HEK293 (cell line): ENCODE results near the gene ARNT2.

Experiments
- CTCF ChIA-PET: fragments of 350-600 bp; formaldehyde crosslinking; extraction: SDS; loops from one replicate; lab custom pipeline; 2021; ENCODE audit warnings: antibody characterized with exemption; lab: Yijun Ruan, JAX
- POLR2A ChIA-PET: fragments of 300-600 bp; formaldehyde crosslinking; extraction: SDS; loops from one replicate; lab custom pipeline; 2020; ENCODE audit warnings: antibody characterized with exemption, inconsistent platforms; lab: Yijun Ruan, JAX
- H3K27ac ChIP-seq: fragments of 200-500 bp; sonication (Bioruptor generic); 2 replicates; pipeline ENCODE4 v1.5.1; 2014; ENCODE audit warnings: low read depth, low read length, control low read depth, inconsistent platforms; ENCODE audit errors: extremely low read depth
- H3K36me3 ChIP-seq, 2 experiments: fragments of 200-500 bp in 1 of 2; sonication (Bioruptor generic) in 1 of 2; 1 replicate in 1 of 2; 2 replicates in 1 of 2; pipeline ENCODE4 v1.5.1; 2014 to 2017; ENCODE audit warnings: inconsistent platforms in 2 of 2, low read length in 2 of 2; ENCODE audit not compliant: control insufficient read depth in 2 of 2, insufficient read depth in 1 of 2
- H3K4me1 ChIP-seq: fragments of 200-500 bp; sonication (Bioruptor generic); 2 replicates; pipeline ENCODE4 v1.5.1; 2014; ENCODE audit warnings: mild to moderate bottlenecking, low read length, inconsistent platforms; ENCODE audit not compliant: control insufficient read depth, insufficient read depth
- H3K4me3 ChIP-seq: 2 replicates; pipeline ENCODE4 v1.5.1; 2011; ENCODE audit warnings: low read depth, mild to moderate bottlenecking, control low read depth, low read length, moderate library complexity
- H3K9me3 ChIP-seq: fragments of 200-500 bp; sonication (Bioruptor generic); 2 replicates; pipeline ENCODE4 v1.5.1; 2014; ENCODE audit warnings: low read depth, low read length, inconsistent platforms; ENCODE audit not compliant: control insufficient read depth, insufficient read depth
- GLI2 ChIP-seq: fragments of 450-650 bp; formaldehyde crosslinking; IDR thresholded peaks from 2 replicates; pipeline ENCODE4; 2017; ENCODE audit warnings: missing biosample characterization, missing genetic modification characterization, low read depth, borderline replicate concordance
- MZF1 ChIP-seq: fragments of 450-650 bp; formaldehyde crosslinking; IDR thresholded peaks from 2 replicates; pipeline ENCODE4 v1.5.1; 2017; ENCODE audit warnings: missing biosample characterization, missing genetic modification characterization, borderline replicate concordance
- SP2 ChIP-seq: fragments of 450-650 bp; formaldehyde crosslinking; IDR thresholded peaks from 2 replicates; pipeline ENCODE4 v1.5.1; 2016; ENCODE audit warnings: missing biosample characterization, missing genetic modification characterization
- WT1 ChIP-seq: fragments of 450-650 bp; formaldehyde crosslinking; IDR thresholded peaks from 2 replicates; pipeline ENCODE4 v1.5.1; 2016; ENCODE audit warnings: missing biosample characterization, missing genetic modification characterization
- ZIC2 ChIP-seq: fragments of 450-650 bp; formaldehyde crosslinking; IDR thresholded peaks from 2 replicates; pipeline ENCODE4 v1.5.1; 2016; ENCODE audit warnings: missing biosample characterization, missing genetic modification characterization
- ZNF112 ChIP-seq: fragments of 450-650 bp; formaldehyde crosslinking; IDR thresholded peaks from 2 replicates; pipeline ENCODE4 v1.5.0; 2017; ENCODE audit warnings: missing biosample characterization, missing genetic modification characterization
- ZNF501 ChIP-seq: fragments of 450-650 bp; formaldehyde crosslinking; IDR thresholded peaks from 2 replicates; pipeline ENCODE4 v1.5.1; 2016; ENCODE audit warnings: missing biosample characterization, missing genetic modification characterization
- ZNF529 ChIP-seq: fragments of 450-650 bp; formaldehyde crosslinking; IDR thresholded peaks from 2 replicates; pipeline ENCODE4 v1.5.1; 2017; ENCODE audit warnings: missing genetic modification characterization, missing biosample characterization; ENCODE audit not compliant: insufficient replicate concordance
- ZNF555 ChIP-seq: fragments of 450-650 bp; formaldehyde crosslinking; conservative IDR thresholded peaks from 2 replicates; pipeline ENCODE4 v1.5.1; 2017; ENCODE audit warnings: missing biosample characterization, mild to moderate bottlenecking, missing genetic modification characterization, inconsistent platforms
- ZNF560 ChIP-seq: fragments of 450-650 bp; formaldehyde crosslinking; IDR thresholded peaks from 2 replicates; pipeline ENCODE4 v1.5.1; 2017; ENCODE audit warnings: missing biosample characterization, missing genetic modification characterization, borderline replicate concordance
- ZNF585B ChIP-seq: fragments of 450-650 bp; formaldehyde crosslinking; IDR thresholded peaks from 2 replicates; pipeline ENCODE4 v1.5.1; 2016; ENCODE audit warnings: missing biosample characterization, missing genetic modification characterization
- ZNF658 ChIP-seq: fragments of 450-650 bp; formaldehyde crosslinking; IDR thresholded peaks from 2 replicates; pipeline ENCODE4; 2016; ENCODE audit warnings: missing biosample characterization, missing genetic modification characterization
- ZNF768 ChIP-seq: fragments of 450-650 bp; formaldehyde crosslinking; IDR thresholded peaks from 2 replicates; pipeline ENCODE4 v1.5.1; 2018; ENCODE audit warnings: missing biosample characterization, mild to moderate bottlenecking, missing genetic modification characterization
- ZSCAN16 ChIP-seq: fragments of 450-650 bp; formaldehyde crosslinking; IDR thresholded peaks from 2 replicates; pipeline ENCODE4 v1.5.1; 2016; ENCODE audit warnings: missing biosample characterization, missing genetic modification characterization
- TF ChIP-seq, protein P1 (sequence below): fragments of 450-650 bp; formaldehyde crosslinking; IDR thresholded peaks from 2 replicates; pipeline ENCODE4 v1.5.1; 2016; ENCODE audit warnings: missing biosample characterization, missing genetic modification characterization
- TF ChIP-seq, protein P2 (sequence below): fragments of 450-650 bp; formaldehyde crosslinking; IDR thresholded peaks from 2 replicates; pipeline ENCODE4 v1.5.1; 2016; ENCODE audit warnings: missing biosample characterization, missing genetic modification characterization
- TF ChIP-seq, protein P3 (sequence below): fragments of 450-650 bp; formaldehyde crosslinking; IDR thresholded peaks from 2 replicates; pipeline ENCODE4 v1.5.1; 2016; ENCODE audit warnings: missing biosample characterization, missing genetic modification characterization
- TF ChIP-seq, protein P4 (sequence below): fragments of 450-650 bp; formaldehyde crosslinking; IDR thresholded peaks from 2 replicates; pipeline ENCODE4 v1.5.1; 2017; ENCODE audit warnings: missing biosample characterization, mild to moderate bottlenecking, missing genetic modification characterization, moderate library complexity
- TF ChIP-seq, protein P5 (sequence below): fragments of 450-650 bp; formaldehyde crosslinking; IDR thresholded peaks from 2 replicates; pipeline ENCODE4 v1.5.1; 2016; ENCODE audit warnings: missing biosample characterization, missing genetic modification characterization
- TF ChIP-seq, protein P6 (sequence below): fragments of 450-650 bp; formaldehyde crosslinking; IDR thresholded peaks from 2 replicates; pipeline ENCODE4 v1.5.1; 2016; ENCODE audit warnings: missing biosample characterization, missing genetic modification characterization, borderline replicate concordance

The ARNT2 gene

DNA sequence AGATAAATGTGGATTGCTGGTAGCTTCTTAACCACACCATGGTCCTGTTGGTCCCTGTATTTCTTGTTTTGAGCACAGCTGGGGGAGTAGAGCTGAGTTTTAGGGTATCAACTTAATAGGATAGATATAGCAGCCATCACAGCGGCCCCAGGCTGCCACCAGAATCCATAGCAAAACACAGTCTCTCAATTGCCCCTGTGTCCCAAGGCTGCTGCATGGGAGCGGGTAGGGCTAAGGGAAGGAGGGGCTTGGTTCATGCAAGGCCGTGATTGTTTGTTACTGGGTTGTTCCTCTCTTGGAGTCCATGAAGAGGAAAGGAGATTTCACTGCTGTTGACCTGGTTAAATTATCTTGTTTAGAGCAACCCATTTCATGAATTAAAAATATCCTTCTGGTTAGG lies 22.1 kb downstream of the ARNT2 start:
- Histone ChIP-seq H3K4me3 (no peak overlapping the region), H3K27ac (no peak overlapping the region), H3K36me3 (no peaks in the 10 kb centered on the region), H3K4me1 (no peaks in the 10 kb centered on the region; the same call in 1 of the 2 replicates), H3K9me3 (no peaks in the 10 kb centered on the region)
- TF ChIP-seq ZSCAN16 (no peak), GLI2 (tag by site-specific recombination) (no peak), ZNF112 (tag by site-specific recombination) (no peak), ZNF529 (tag by site-specific recombination) (no peak), ZNF555 (no peak), ZNF658 (tag by site-specific recombination) (no peak), ZNF768 (tag by site-specific recombination) (no peak), MZF1 (tag by site-specific recombination) (no peak), ZNF560 (no peak), ZIC2 (tag by site-specific recombination) (no peak)
- TF ChIP-seq, protein P1, sequence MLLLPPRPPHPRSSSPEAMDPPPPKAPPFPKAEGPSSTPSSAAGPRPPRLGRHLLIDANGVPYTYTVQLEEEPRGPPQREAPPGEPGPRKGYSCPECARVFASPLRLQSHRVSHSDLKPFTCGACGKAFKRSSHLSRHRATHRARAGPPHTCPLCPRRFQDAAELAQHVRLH (tag by site-specific recombination) = no peak
- TF ChIP-seq, protein P2, sequence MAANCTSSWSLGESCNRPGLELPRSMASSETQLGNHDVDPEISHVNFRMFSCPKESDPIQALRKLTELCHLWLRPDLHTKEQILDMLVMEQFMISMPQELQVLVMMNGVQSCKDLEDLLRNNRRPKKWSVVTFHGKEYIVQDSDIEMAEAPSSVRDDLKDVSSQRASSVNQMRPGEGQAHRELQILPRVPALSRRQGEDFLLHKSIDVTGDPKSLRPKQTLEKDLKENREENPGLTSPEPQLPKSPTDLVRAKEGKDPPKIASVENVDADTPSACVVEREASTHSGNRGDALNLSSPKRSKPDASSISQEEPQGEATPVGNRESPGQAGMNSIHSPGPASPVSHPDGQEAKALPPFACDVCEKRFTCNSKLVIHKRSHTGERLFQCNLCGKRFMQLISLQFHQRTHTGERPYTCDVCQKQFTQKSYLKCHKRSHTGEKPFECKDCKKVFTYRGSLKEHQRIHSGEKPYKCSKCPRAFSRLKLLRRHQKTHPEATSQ = no peak
- TF ChIP-seq, protein P3, sequence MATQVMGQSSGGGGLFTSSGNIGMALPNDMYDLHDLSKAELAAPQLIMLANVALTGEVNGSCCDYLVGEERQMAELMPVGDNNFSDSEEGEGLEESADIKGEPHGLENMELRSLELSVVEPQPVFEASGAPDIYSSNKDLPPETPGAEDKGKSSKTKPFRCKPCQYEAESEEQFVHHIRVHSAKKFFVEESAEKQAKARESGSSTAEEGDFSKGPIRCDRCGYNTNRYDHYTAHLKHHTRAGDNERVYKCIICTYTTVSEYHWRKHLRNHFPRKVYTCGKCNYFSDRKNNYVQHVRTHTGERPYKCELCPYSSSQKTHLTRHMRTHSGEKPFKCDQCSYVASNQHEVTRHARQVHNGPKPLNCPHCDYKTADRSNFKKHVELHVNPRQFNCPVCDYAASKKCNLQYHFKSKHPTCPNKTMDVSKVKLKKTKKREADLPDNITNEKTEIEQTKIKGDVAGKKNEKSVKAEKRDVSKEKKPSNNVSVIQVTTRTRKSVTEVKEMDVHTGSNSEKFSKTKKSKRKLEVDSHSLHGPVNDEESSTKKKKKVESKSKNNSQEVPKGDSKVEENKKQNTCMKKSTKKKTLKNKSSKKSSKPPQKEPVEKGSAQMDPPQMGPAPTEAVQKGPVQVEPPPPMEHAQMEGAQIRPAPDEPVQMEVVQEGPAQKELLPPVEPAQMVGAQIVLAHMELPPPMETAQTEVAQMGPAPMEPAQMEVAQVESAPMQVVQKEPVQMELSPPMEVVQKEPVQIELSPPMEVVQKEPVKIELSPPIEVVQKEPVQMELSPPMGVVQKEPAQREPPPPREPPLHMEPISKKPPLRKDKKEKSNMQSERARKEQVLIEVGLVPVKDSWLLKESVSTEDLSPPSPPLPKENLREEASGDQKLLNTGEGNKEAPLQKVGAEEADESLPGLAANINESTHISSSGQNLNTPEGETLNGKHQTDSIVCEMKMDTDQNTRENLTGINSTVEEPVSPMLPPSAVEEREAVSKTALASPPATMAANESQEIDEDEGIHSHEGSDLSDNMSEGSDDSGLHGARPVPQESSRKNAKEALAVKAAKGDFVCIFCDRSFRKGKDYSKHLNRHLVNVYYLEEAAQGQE = no peak
- TF ChIP-seq, protein P4, sequence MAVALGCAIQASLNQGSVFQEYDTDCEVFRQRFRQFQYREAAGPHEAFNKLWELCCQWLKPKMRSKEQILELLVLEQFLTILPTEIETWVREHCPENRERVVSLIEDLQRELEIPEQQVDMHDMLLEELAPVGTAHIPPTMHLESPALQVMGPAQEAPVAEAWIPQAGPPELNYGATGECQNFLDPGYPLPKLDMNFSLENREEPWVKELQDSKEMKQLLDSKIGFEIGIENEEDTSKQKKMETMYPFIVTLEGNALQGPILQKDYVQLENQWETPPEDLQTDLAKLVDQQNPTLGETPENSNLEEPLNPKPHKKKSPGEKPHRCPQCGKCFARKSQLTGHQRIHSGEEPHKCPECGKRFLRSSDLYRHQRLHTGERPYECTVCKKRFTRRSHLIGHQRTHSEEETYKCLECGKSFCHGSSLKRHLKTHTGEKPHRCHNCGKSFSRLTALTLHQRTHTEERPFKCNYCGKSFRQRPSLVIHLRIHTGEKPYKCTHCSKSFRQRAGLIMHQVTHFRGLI (tag by site-specific recombination) = no peak
- POLR2A ChIA-PET = no interaction called here
- CTCF ChIA-PET = interaction anchor here (0.7 to 1.0 kb wide), 2 partner anchors 23 to 29 kb away, joined by 3 read pairs; no protein-coding TSS in a partner anchor

DNA sequence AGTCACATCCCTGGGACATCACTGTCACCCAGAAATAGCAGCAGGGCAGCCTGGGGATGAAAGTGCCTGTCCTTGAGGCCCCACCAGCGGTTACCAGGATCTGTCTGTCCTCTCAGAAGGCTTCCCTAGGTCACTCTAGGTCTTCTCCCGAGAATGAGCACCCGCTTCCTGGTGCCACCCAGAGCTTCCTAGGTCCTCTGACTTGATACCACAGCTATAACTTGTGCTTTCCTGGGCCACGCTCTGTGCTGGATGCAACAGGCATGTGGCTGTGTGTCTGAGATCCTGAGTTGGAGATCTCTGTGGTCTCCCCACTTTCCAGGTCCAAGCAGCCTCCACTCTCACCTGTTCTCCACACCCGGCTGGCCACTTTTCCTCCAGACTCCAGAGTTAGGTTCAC lies 25.8 kb downstream of the ARNT2 start:
- no peaks in the 10 kb centered on the region for H3K36me3 ChIP-seq
- CTCF ChIA-PET = interaction anchor here (0.5 to 3.4 kb wide), 4 partner anchors 11 to 1401 kb away, joined by 3 to 25 read pairs (median 4); no protein-coding TSS in a partner anchor
- H3K4me1 ChIP-seq = no peaks in the 10 kb centered on the region; the same call in 1 of the 2 replicates
- H3K4me3 ChIP-seq = no peak overlapping the region
- H3K9me3 ChIP-seq = no peaks in the 10 kb centered on the region; the same call in 1 of the 2 replicates
- H3K27ac ChIP-seq = no peak overlapping the region
- POLR2A ChIA-PET = no interaction called here
- TF ChIP-seq SP2 (tag by site-specific recombination) (no peak), ZNF501 (tag by site-specific recombination) (no peak), ZNF585B (tag by site-specific recombination) (no peak), WT1 (tag by site-specific recombination) (no peak), ZNF112 (tag by site-specific recombination) (no peak)
- TF ChIP-seq, protein P5, sequence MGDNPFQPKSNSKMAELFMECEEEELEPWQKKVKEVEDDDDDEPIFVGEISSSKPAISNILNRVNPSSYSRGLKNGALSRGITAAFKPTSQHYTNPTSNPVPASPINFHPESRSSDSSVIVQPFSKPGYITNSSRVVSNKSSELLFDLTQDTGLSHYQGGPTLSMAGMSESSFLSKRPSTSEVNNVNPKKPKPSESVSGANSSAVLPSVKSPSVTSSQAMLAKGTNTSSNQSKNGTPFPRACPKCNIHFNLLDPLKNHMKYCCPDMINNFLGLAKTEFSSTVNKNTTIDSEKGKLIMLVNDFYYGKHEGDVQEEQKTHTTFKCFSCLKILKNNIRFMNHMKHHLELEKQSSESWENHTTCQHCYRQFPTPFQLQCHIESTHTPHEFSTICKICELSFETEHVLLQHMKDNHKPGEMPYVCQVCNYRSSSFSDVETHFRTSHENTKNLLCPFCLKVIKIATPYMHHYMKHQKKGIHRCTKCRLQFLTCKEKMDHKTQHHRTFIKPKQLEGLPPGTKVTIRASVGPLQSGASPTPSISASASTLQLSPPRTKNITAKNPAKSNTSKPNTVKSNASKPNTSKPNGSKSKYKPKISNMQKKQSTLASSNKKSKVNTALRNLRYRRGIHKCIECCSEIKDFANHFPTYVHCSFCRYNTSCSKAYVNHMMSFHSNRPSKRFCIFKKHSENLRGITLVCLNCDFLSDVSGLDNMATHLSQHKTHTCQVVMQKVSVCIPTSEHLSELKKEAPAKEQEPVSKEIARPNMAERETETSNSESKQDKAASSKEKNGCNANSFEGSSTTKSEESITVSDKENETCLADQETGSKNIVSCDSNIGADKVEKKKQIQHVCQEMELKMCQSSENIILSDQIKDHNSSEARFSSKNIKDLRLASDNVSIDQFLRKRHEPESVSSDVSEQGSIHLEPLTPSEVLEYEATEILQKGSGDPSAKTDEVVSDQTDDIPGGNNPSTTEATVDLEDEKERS = no peak
- TF ChIP-seq, protein P4 (tag by site-specific recombination) = no peak
- TF ChIP-seq, protein P6, sequence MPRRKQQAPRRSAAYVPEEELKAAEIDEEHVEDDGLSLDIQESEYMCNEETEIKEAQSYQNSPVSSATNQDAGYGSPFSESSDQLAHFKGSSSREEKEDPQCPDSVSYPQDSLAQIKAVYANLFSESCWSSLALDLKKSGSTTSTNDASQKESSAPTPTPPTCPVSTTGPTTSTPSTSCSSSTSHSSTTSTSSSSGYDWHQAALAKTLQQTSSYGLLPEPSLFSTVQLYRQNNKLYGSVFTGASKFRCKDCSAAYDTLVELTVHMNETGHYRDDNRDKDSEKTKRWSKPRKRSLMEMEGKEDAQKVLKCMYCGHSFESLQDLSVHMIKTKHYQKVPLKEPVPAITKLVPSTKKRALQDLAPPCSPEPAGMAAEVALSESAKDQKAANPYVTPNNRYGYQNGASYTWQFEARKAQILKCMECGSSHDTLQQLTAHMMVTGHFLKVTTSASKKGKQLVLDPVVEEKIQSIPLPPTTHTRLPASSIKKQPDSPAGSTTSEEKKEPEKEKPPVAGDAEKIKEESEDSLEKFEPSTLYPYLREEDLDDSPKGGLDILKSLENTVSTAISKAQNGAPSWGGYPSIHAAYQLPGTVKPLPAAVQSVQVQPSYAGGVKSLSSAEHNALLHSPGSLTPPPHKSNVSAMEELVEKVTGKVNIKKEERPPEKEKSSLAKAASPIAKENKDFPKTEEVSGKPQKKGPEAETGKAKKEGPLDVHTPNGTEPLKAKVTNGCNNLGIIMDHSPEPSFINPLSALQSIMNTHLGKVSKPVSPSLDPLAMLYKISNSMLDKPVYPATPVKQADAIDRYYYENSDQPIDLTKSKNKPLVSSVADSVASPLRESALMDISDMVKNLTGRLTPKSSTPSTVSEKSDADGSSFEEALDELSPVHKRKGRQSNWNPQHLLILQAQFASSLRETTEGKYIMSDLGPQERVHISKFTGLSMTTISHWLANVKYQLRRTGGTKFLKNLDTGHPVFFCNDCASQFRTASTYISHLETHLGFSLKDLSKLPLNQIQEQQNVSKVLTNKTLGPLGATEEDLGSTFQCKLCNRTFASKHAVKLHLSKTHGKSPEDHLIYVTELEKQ (tag by site-specific recombination) = no peak
